Hepatocyte (in vitro differentiated cells): Measurements from ENCODE around the gene XPR1.

Experiments
- EZH2phosphoT487 ChIP-seq: fragments of 200-600 bp; sonication (generic); IDR thresholded peaks from one replicate; pipeline ENCODE4 v1.6.1; 2018; ENCODE audit warnings: antibody characterized with exemption, mild to moderate bottlenecking, low read depth, moderate library complexity; ENCODE audit not compliant: unreplicated experiment, severe bottlenecking
- TF ChIP-seq, protein P1 (sequence below): fragments of 200-600 bp; sonication (generic); IDR thresholded peaks from 2 replicates; pipeline ENCODE4 v1.5.1; 2016; ENCODE audit warnings: antibody characterized with exemption, mild to moderate bottlenecking; ENCODE audit not compliant: poor library complexity

DNA sequence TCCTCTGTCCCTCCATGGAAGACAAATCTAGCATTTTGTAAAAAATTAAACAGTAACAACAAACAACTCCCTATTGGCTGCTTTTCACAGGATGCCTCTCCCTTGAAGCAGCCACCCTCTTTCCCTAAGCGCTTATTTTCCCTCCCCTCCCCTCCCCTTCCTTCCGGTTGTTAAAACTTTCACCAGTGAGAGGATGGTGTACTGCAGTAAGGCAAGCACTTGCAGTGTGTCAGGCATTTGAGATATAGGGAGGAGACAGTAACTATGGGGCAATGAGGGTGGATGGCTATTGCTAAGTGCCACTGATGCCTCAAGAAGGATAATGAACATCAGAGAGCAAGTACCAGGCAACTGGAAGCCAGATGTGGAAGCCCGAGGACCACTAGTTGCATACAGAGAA lies 261.8 kb downstream of the XPR1 start:
- TF ChIP-seq, protein P1, sequence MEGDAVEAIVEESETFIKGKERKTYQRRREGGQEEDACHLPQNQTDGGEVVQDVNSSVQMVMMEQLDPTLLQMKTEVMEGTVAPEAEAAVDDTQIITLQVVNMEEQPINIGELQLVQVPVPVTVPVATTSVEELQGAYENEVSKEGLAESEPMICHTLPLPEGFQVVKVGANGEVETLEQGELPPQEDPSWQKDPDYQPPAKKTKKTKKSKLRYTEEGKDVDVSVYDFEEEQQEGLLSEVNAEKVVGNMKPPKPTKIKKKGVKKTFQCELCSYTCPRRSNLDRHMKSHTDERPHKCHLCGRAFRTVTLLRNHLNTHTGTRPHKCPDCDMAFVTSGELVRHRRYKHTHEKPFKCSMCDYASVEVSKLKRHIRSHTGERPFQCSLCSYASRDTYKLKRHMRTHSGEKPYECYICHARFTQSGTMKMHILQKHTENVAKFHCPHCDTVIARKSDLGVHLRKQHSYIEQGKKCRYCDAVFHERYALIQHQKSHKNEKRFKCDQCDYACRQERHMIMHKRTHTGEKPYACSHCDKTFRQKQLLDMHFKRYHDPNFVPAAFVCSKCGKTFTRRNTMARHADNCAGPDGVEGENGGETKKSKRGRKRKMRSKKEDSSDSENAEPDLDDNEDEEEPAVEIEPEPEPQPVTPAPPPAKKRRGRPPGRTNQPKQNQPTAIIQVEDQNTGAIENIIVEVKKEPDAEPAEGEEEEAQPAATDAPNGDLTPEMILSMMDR: no peak
- TF ChIP-seq EZH2phosphoT487: no peak
